ENCODE measurements around the gene CGB7.

GRCh38 chr19:49061000-49061399, 3.5 kb upstream of the CGB7 start:
- TF ChIP-seq PAX8 (IDR thresholded peaks at IDR 0.05) (no peak), SRF (IDR thresholded peaks at IDR 0.05; ENCODE audit: low read depth in 2 of 2, low read length in 2 of 2) (no peak), EP300 (IDR thresholded peaks at IDR 0.05; ENCODE audit: borderline replicate concordance in 1 of 2, control insufficient read depth in 1 of 2, low read depth in 2 of 2, low read length in 2 of 2) (no peak), CTCF (IDR thresholded peaks at IDR 0.05 in 2 of 3, conservative IDR thresholded peaks at IDR 0.05 in 1 of 3; ENCODE audit: control insufficient read depth in 2 of 3, extremely low read depth in 1 of 3, insufficient read depth in 1 of 3, low read depth in 3 of 3, low read length in 3 of 3) (no peak), MTA3 (IDR thresholded peaks at IDR 0.05; ENCODE audit: borderline replicate concordance, low read length) (no peak), TARDBP (IDR thresholded peaks at IDR 0.05; ENCODE audit: borderline replicate concordance) (no peak), NFIC (IDR thresholded peaks at IDR 0.05; ENCODE audit: low read depth, low read length) (no peak), REST (IDR thresholded peaks at IDR 0.05; ENCODE audit: low read depth, low read length) (no peak), POLR2AphosphoS2 (IDR thresholded peaks at IDR 0.05; ENCODE audit: low read depth, low read length) (no peak), SREBF2 (IDR thresholded peaks at IDR 0.05; ENCODE audit: low read length) (no peak), SMAD5 (IDR thresholded peaks at IDR 0.05; ENCODE audit: low read depth) (no peak), BHLHE40 (IDR thresholded peaks at IDR 0.05; ENCODE audit: borderline replicate concordance in 1 of 2, low read depth in 2 of 2, low read length in 1 of 2) (no peak), HCFC1 (IDR thresholded peaks at IDR 0.05; ENCODE audit: low read length) (no peak)

Measured in GM12878 (cell line).